PC-3 (cell line): Measurements from ENCODE around the gene RTP5. TPM values are rescaled to one million over a fixed set of nuclear protein-coding genes. Genes with fewer than 3 reads are reported as not detected.

ENCODE experiments used
- ATAC-seq: fragments of 200-7000 bp; cut with Tn5 transposase; 2 replicates; pipeline ENCODE4 v1.9.1; 2020; ENCODE audit warnings: mild to moderate bottlenecking, moderate library complexity
- BruUV-seq: library from RNA; stranded (reverse); fragments of 400-500 nt; replicated peaks from 2 replicates; lab custom pipeline; 2021; lab: Mats Ljungman, UMichigan
- CTCF ChIA-PET: fragments of 300-600 bp; sonication (Branson Sonifier 250); formaldehyde crosslinking; loops from one replicate; lab custom pipeline; 2022; ENCODE audit warnings: antibody characterized with exemption; lab: Charles Lee
- POLR2A ChIA-PET: fragments of 300-600 bp; sonication (Branson Sonifier 250); formaldehyde crosslinking; loops from one replicate; lab custom pipeline; 2022; ENCODE audit warnings: antibody characterized with exemption; ENCODE audit not compliant: unreplicated experiment; lab: Charles Lee
- DNase-seq: peaks from one replicate; pipeline ENCODE4 v3.0.0-alpha.2; 2015
- H2AFZ ChIP-seq: fragments of 300-600 bp; sonication (generic); 2 replicates; pipeline ENCODE4 v1.6.0; 2016; ENCODE audit warnings: antibody characterized with exemption, low read length
- H3F3A ChIP-seq: fragments of 300-600 bp; sonication (generic); one replicate; pipeline ENCODE4 v1.6.0; 2017; ENCODE audit warnings: antibody characterized with exemption, low read length, control low read depth, mild to moderate bottlenecking; ENCODE audit not compliant: unreplicated experiment
- H3K27ac ChIP-seq: fragments of 300-600 bp; sonication (generic); 2 replicates; pipeline ENCODE4 v1.5.1; 2016; ENCODE audit warnings: mild to moderate bottlenecking, low read length
- H3K27me3 ChIP-seq: fragments of 300-600 bp; sonication (generic); 2 replicates; pipeline ENCODE4 v1.6.1; 2016; ENCODE audit warnings: low read length, mixed read lengths
- H3K36me3 ChIP-seq: fragments of 300-600 bp; sonication (generic); 2 replicates; pipeline ENCODE4 v1.6.1; 2016; ENCODE audit warnings: low read depth, mixed run types, low read length, mixed read lengths
- H3K4me1 ChIP-seq: fragments of 300-600 bp; sonication (generic); 2 replicates; pipeline ENCODE4 v1.5.1; 2016; ENCODE audit warnings: low read length; ENCODE audit not compliant: insufficient read depth
- H3K4me2 ChIP-seq: fragments of 300-600 bp; sonication (generic); 2 replicates; pipeline ENCODE4 v1.6.0; 2016; ENCODE audit warnings: low read length
- H3K4me3 ChIP-seq: fragments of 300-600 bp; sonication (generic); 2 replicates; pipeline ENCODE4 v1.5.1; 2016; ENCODE audit warnings: mild to moderate bottlenecking, low read length, mixed read lengths
- H3K79me2 ChIP-seq: fragments of 300-600 bp; sonication (generic); 2 replicates; pipeline ENCODE4 v1.6.1; 2017; ENCODE audit warnings: low read length, mixed read lengths
- H3K9ac ChIP-seq: fragments of 300-600 bp; sonication (generic); 2 replicates; pipeline ENCODE4 v1.6.0; 2016; ENCODE audit warnings: mild to moderate bottlenecking, low read length
- H3K9me2 ChIP-seq: fragments of 300-600 bp; sonication (generic); replicated peaks from 2 replicates; pipeline ENCODE4 v1.6.1; 2016; ENCODE audit warnings: mixed run types, low read length, mixed read lengths
- H3K9me3 ChIP-seq: fragments of 300-600 bp; sonication (generic); 2 replicates; pipeline ENCODE4 v1.6.1; 2016; ENCODE audit warnings: low read length, mixed read lengths
- H4K20me1 ChIP-seq: fragments of 300-600 bp; sonication (generic); 2 replicates; pipeline ENCODE4 v1.6.1; 2016; ENCODE audit warnings: low read length, mixed read lengths
- EZH2 ChIP-seq: fragments of 300-600 bp; sonication (generic); IDR thresholded peaks from one replicate; pipeline ENCODE4 v1.6.1; 2017; ENCODE audit warnings: antibody characterized with exemption, mild to moderate bottlenecking, low read length; ENCODE audit not compliant: unreplicated experiment
- EZH2phosphoT487 ChIP-seq: fragments of 300-600 bp; sonication (generic); IDR thresholded peaks from 2 replicates; pipeline ENCODE4 v1.6.1; 2018; ENCODE audit warnings: mild to moderate bottlenecking, antibody characterized with exemption, low read length, borderline replicate concordance
- intact Hi-C: fragments of 100-400 bp; cut with micrococcal nuclease; formaldehyde crosslinking; loops from 2 replicates; pipeline ENCODE4 v1.9.0; 2023
- total RNA-seq: library from RNA; depleted of rRNA; stranded (reverse); fragments of >200 nt; gene quantifications from 2 replicates; pipeline ENCODE4 v1.2.3, GENCODE V29; 2014
- TF ChIP-seq, protein P1 (sequence below): fragments of 300-600 bp; sonication (generic); conservative IDR thresholded peaks from 2 replicates; pipeline ENCODE4 v1.5.1; 2017; ENCODE audit warnings: antibody characterized with exemption, low read depth, mild to moderate bottlenecking, low read length

Gene RTP5
- total RNA-seq, 1 experiment from 2014 or later: not detected

DNA sequence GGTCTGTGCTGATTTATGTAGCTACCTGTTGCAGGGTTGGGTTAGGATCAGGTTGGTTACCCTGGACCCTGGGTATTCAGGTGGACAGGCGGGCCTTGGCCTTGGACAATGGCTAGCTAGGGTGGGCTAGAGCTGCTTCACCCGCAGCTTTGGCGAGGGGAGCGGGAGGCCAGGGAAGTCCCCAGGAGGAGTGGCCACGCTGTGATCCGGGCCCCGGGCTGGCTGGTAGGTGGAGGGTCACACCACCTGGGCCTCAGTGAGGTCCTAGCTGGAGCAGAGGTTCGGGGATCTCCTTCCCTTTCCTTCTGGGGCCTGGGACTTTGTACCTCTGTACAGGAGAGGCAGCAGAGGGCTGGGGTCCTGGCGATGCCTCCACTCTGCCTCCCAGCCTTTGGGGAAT lies 9.8 kb downstream of the RTP5 start:
- no peak overlapping the region for H3K27ac ChIP-seq
- no peaks in the 10 kb centered on the region for H3F3A ChIP-seq
- no peaks in the 10 kb centered on the region for H3K27me3 ChIP-seq
- ChIA-PET POLR2A (no interaction called here), CTCF (no interaction called here)
- no peaks in the 10 kb centered on the region for H3K9me3 ChIP-seq
- DNase-seq (no peak), ATAC-seq (no peak)
- no peak overlapping the region for H2AFZ ChIP-seq
- BruUV-seq: no TSS peak
- peaks cover 19% of the 10 kb centered on the region for H3K4me1 ChIP-seq
- H3K9me2 ChIP-seq: no peaks in the 10 kb centered on the region
- no peaks in the 10 kb centered on the region for H3K36me3 ChIP-seq
- no peaks in the 10 kb centered on the region for H3K79me2 ChIP-seq
- no peak overlapping the region for H3K9ac ChIP-seq
- intact Hi-C loops: no loop called here
- no peak for TF ChIP-seq EZH2phosphoT487
- no peak for TF ChIP-seq EZH2
- TF ChIP-seq, protein P1, sequence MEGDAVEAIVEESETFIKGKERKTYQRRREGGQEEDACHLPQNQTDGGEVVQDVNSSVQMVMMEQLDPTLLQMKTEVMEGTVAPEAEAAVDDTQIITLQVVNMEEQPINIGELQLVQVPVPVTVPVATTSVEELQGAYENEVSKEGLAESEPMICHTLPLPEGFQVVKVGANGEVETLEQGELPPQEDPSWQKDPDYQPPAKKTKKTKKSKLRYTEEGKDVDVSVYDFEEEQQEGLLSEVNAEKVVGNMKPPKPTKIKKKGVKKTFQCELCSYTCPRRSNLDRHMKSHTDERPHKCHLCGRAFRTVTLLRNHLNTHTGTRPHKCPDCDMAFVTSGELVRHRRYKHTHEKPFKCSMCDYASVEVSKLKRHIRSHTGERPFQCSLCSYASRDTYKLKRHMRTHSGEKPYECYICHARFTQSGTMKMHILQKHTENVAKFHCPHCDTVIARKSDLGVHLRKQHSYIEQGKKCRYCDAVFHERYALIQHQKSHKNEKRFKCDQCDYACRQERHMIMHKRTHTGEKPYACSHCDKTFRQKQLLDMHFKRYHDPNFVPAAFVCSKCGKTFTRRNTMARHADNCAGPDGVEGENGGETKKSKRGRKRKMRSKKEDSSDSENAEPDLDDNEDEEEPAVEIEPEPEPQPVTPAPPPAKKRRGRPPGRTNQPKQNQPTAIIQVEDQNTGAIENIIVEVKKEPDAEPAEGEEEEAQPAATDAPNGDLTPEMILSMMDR: no peak
- no peak overlapping the region for H3K4me2 ChIP-seq
- H4K20me1 ChIP-seq: no peaks in the 10 kb centered on the region
- H3K4me3 ChIP-seq: no peak overlapping the region

DNA sequence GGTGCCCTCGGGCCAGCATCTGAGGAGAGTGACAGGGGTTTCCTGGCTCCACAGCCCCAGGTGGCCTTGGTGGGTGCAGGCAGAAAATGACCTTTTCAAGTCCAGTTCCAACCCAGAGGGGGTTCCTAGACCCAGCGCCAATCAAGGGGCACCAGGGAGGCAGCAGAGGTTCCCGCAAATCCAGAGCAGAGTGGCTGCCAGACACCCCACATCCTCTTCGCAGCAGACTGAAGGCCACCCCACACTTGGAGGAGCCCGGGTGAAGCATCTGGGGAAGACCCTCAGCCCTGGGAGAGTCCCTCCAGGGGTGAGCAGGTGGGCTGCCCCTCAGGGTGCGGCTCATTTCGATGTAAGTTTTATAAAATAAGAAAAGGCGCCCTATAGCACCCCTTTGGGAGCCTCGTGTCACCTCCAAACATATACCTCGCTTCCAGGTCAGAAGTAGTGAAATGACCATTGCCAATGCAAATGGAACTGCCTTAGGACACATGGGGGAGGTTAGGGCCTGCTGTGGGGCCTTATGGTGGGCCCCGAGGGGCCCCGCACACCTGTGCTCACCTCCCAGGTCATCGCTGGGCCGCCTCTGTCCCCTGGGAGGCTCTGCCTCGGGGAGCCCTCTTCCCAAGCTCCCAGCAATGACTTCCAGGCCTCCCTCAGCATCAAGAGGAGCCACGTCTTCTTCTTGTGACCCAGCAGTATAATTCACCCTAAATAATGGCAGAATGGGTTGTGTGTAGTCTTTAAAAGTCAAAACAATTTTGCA lies 11.0 kb downstream of the RTP5 start:
- Histone ChIP-seq H3K9ac (peak overlapping the region; percentile 49; the same call in 1 of the 2 replicates), H3F3A (no peaks in the 10 kb centered on the region), H3K36me3 (no peaks in the 10 kb centered on the region), H3K79me2 (no peaks in the 10 kb centered on the region), H3K9me2 (no peaks in the 10 kb centered on the region), H2AFZ (peak overlapping the region; percentile 88), H3K4me2 (peak overlapping the region; percentile 94), H4K20me1 (no peaks in the 10 kb centered on the region), H3K4me3 (peak overlapping the region; percentile 75), H3K27me3 (no peaks in the 10 kb centered on the region), H3K27ac (peak overlapping the region; percentile 16; the same call in 1 of the 2 replicates), H3K9me3 (no peaks in the 10 kb centered on the region), H3K4me1 (peaks cover 19% of the 10 kb centered on the region)
- BruUV-seq: no TSS peak
- DNase-seq (no peak), ATAC-seq (no peak)
- intact Hi-C loops: no loop called here
- POLR2A ChIA-PET: no interaction called here
- TF ChIP-seq EZH2: no peak
- TF ChIP-seq, protein P1: no peak
- no peak for TF ChIP-seq EZH2phosphoT487
- CTCF ChIA-PET: no interaction called here

DNA sequence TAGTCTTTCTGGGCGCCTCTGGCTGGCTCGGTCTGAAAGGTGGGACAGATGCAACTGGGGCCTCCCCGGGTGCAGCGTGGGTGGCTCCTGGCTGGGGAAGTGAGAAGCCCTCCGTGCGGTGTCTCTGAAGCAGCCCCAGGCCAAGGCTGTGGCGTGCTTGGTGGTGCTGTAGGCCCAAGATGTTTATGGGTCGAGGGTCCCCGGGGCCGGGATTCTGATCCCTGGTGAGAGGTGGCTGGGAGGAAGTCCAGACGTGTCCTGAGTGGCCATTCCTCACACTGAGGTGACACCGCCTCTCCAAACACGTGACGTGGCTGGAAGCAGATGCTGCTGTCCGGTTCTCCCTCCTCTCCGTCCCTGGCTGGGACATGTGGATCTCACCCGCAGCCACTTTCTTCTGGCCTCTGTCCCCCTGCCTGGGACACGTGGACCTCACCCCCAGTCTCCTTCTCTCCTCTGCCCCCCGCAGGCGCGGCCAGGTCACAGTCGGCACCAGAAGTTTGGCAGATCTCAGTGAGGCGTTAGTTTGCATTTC lies 12.6 kb downstream of the RTP5 start:
- no peaks in the 10 kb centered on the region for H4K20me1 ChIP-seq
- intact Hi-C loops: no loop called here
- no peaks in the 10 kb centered on the region for H3K9me2 ChIP-seq
- peaks cover 19% of the 10 kb centered on the region for H3K4me1 ChIP-seq
- H3K79me2 ChIP-seq: no peaks in the 10 kb centered on the region
- ATAC-seq (peak; percentile 44), DNase-seq (peak; percentile 41)
- H3K27ac ChIP-seq: peak overlapping the region; percentile 21; the same call in 1 of the 2 replicates
- BruUV-seq: TSS peak; percentile 48
- peak overlapping the region; percentile 69 for H2AFZ ChIP-seq
- H3K36me3 ChIP-seq: no peaks in the 10 kb centered on the region
- CTCF ChIA-PET: no interaction called here
- H3F3A ChIP-seq: no peaks in the 10 kb centered on the region
- TF ChIP-seq EZH2: no peak
- TF ChIP-seq, protein P1: 0 out of 2 replicates have a peak, but pooled peaks have one; percentile 18
- peak overlapping the region; percentile 62 for H3K4me3 ChIP-seq
- H3K4me2 ChIP-seq: peak overlapping the region; percentile 84
- H3K9ac ChIP-seq: peak overlapping the region; percentile 29
- no peaks in the 10 kb centered on the region for H3K9me3 ChIP-seq
- H3K27me3 ChIP-seq: no peaks in the 10 kb centered on the region
- POLR2A ChIA-PET: no interaction called here
